Naive thymus-derived CD4-positive, alpha-beta T cell (primary cell): Measurements from ENCODE around the gene HIVEP3. TPM values are rescaled to one million over a fixed set of nuclear protein-coding genes. Genes with fewer than 3 reads are reported as not detected.

Experiments used
- ATAC-seq: fragments of 150-1000 bp; cut with Tn5 transposase; 2 replicates; pipeline ENCODE4 v1.10.0; 2021; ENCODE audit warnings: mild to moderate bottlenecking, moderate library complexity
- CTCF ChIA-PET: fragments of 350-600 bp; sonication (Branson Sonifier 250); formaldehyde crosslinking; loops from one replicate; lab custom pipeline; 2021; ENCODE audit warnings: antibody characterized with exemption; lab: Charles Lee
- POLR2A ChIA-PET: fragments of 350-600 bp; sonication (Branson Sonifier 250); formaldehyde crosslinking; loops from one replicate; lab custom pipeline; 2021; ENCODE audit warnings: antibody characterized with exemption, inconsistent platforms; lab: Charles Lee
- DNase-seq, 9 donors: peaks; one replicate each; pipeline versions ENCODE4 v3.0.0 to v3.0.0-alpha.2; 2020 to 2022; ENCODE audit warnings: mixed read lengths in 1 of 9
- H3K27ac ChIP-seq: one replicate; pipeline ENCODE4 v1.7.0; 2013; ENCODE audit warnings: mild to moderate bottlenecking, low read depth, low read length, moderate library complexity
- H3K27me3 ChIP-seq, 2 donors: one replicate each; pipeline ENCODE4 v1.7.0; 2013; ENCODE audit warnings: low read length in 2 of 2, mild to moderate bottlenecking in 2 of 2, moderate library complexity in 2 of 2; ENCODE audit not compliant: control insufficient read depth in 2 of 2, insufficient read depth in 2 of 2
- H3K36me3 ChIP-seq, 3 experiments: 1 replicate in 2 of 3; 2 replicates in 1 of 3; pipeline ENCODE4 v1.7.0; 2013; ENCODE audit warnings: low read length in 3 of 3, mild to moderate bottlenecking in 3 of 3, moderate library complexity in 1 of 3; ENCODE audit not compliant: insufficient read depth in 3 of 3, control insufficient read depth in 2 of 3
- H3K4me1 ChIP-seq, 2 donors: one replicate each; pipeline ENCODE4 v1.7.0; 2013; ENCODE audit warnings: low read length in 2 of 2, mild to moderate bottlenecking in 2 of 2, moderate library complexity in 1 of 2; ENCODE audit not compliant: control insufficient read depth in 2 of 2, insufficient read depth in 2 of 2
- H3K4me3 ChIP-seq: 2 replicates; pipeline ENCODE4 v1.7.0; 2013; ENCODE audit warnings: mild to moderate bottlenecking, low read length
- H3K9me3 ChIP-seq, 3 experiments: 1 replicate in 2 of 3; 2 replicates in 1 of 3; pipeline ENCODE4 v1.7.0; 2013; ENCODE audit warnings: low read length in 3 of 3; ENCODE audit not compliant: control insufficient read depth in 2 of 3
- H3K27ac Mint-ChIP-seq, 9 donors: one replicate each; pipeline ENCODE4 v1.8.0; 2020 to 2022; ENCODE audit warnings: mixed read lengths in 9 of 9, mild to moderate bottlenecking in 8 of 9, moderate library complexity in 5 of 9, inconsistent platforms in 2 of 9
- H3K27me3 Mint-ChIP-seq, 5 donors: one replicate each; pipeline ENCODE4 v1.8.0; 2021 to 2022; ENCODE audit warnings: mixed read lengths in 5 of 5, mild to moderate bottlenecking in 1 of 5
- H3K36me3 Mint-ChIP-seq, 5 donors: one replicate each; pipeline ENCODE4 v1.8.0; 2020 to 2022; ENCODE audit warnings: mixed read lengths in 5 of 5, mild to moderate bottlenecking in 3 of 5, inconsistent platforms in 1 of 5
- H3K4me1 Mint-ChIP-seq, 7 donors: one replicate each; pipeline ENCODE4 v1.8.0; 2020 to 2022; ENCODE audit warnings: mixed read lengths in 7 of 7, mild to moderate bottlenecking in 3 of 7, inconsistent platforms in 1 of 7
- H3K4me3 Mint-ChIP-seq, 10 donors: one replicate each; pipeline ENCODE4 v1.8.0; 2020 to 2022; ENCODE audit warnings: mild to moderate bottlenecking in 10 of 10, mixed read lengths in 10 of 10, moderate library complexity in 6 of 10, inconsistent platforms in 2 of 10
- H3K9me3 Mint-ChIP-seq, 11 donors: one replicate each; pipeline ENCODE4 v1.8.0; 2020 to 2022; ENCODE audit warnings: mixed read lengths in 11 of 11, mild to moderate bottlenecking in 4 of 11, inconsistent platforms in 1 of 11, moderate library complexity in 1 of 11
- intact Hi-C, 2 donors: fragments of 100-400 bp; cut with micrococcal nuclease; formaldehyde crosslinking; loops; one replicate each; pipeline ENCODE4 v1.15.1; 2023
- polyA plus RNA-seq, 2 donors: library from polyadenylated mRNA; unstranded; fragments of 300-500 nt; fragmentation: Illumina TruSeq; gene quantifications; one replicate each; pipeline ENCODE4 v1.2.3, GENCODE V29; 2021
- total RNA-seq, 6 experiments: library from RNA in 5 of 6; stranded (reverse) in 5 of 6; gene quantifications; 1 replicate in 5 of 6; 2 replicates in 1 of 6; pipeline ENCODE4 v1.2.3 and lab custom pipeline; 2021 to 2026

The HIVEP3 gene
- total and polyA plus RNA-seq, 7 experiments from 2014 or later = 4.3 to 19.1 (median 7.0) TPM

- POLR2A ChIA-PET = no interaction called here
- no peaks in the 10 kb centered on the region for H3K4me1 ChIP-seq
- H3K27ac Mint-ChIP-seq = no peak overlapping the region
Measured at GRCh38 chr1:41476807-41477361, 441.8 kb downstream of the HIVEP3 start.

GRCh38 chr1:41475859-41476567 lies 442.7 kb downstream of the HIVEP3 start:
- no peak for DNase-seq
- intact Hi-C loops = no loop called here
- ATAC-seq = no peak
- no peaks in the 10 kb centered on the region for H3K36me3 ChIP-seq
- H3K9me3 ChIP-seq = no peaks in the 10 kb centered on the region
- ChIA-PET POLR2A (no interaction called here), CTCF (interaction anchor here (1.4 kb wide), 1 partner anchor 59 kb away, joined by 3 read pairs; no protein-coding TSS in a partner anchor)
- Mint-ChIP-seq H3K4me3 (no peak overlapping the region), H3K9me3 (no peaks in the 10 kb centered on the region), H3K27me3 (peaks cover 0 to 5% (median 0%) of the 10 kb centered on the region in 5 donors), H3K4me1 (no peaks in the 10 kb centered on the region), H3K27ac (no peak overlapping the region), H3K36me3 (no peaks in the 10 kb centered on the region)
- H3K4me3 ChIP-seq = no peak overlapping the region
- no peaks in the 10 kb centered on the region for H3K4me1 ChIP-seq
- no peak overlapping the region for H3K27ac ChIP-seq
- no peaks in the 10 kb centered on the region for H3K27me3 ChIP-seq

More at GRCh38 chr1:41476807-41477361, 441.8 kb downstream of the HIVEP3 start:
- CTCF ChIA-PET = interaction anchor here (1.4 kb wide), 1 partner anchor 59 kb away, joined by 3 read pairs; no protein-coding TSS in a partner anchor
- intact Hi-C loops = no loop called here
- Mint-ChIP-seq H3K4me3 (no peak overlapping the region), H3K4me1 (no peaks in the 10 kb centered on the region), H3K27me3 (peaks cover 0 to 5% (median 0%) of the 10 kb centered on the region in 5 donors), H3K36me3 (no peaks in the 10 kb centered on the region), H3K9me3 (no peaks in the 10 kb centered on the region)
- Histone ChIP-seq H3K36me3 (no peaks in the 10 kb centered on the region), H3K27ac (no peak overlapping the region), H3K27me3 (no peaks in the 10 kb centered on the region), H3K9me3 (no peaks in the 10 kb centered on the region), H3K4me3 (no peak overlapping the region)
- ATAC-seq (no peak), DNase-seq (no peak)

GRCh38 chr1:41475346-41475745 lies 443.4 kb downstream of the HIVEP3 start:
- CTCF ChIA-PET = no interaction called here
- Histone ChIP-seq H3K27me3 (no peaks in the 10 kb centered on the region), H3K9me3 (no peaks in the 10 kb centered on the region), H3K27ac (no peak overlapping the region), H3K4me1 (no peaks in the 10 kb centered on the region), H3K36me3 (no peaks in the 10 kb centered on the region), H3K4me3 (no peak overlapping the region)
- H3K27ac Mint-ChIP-seq = no peak overlapping the region
- intact Hi-C loops = no loop called here
- H3K36me3 Mint-ChIP-seq = no peaks in the 10 kb centered on the region
- H3K27me3 Mint-ChIP-seq = peaks cover 0 to 5% (median 0%) of the 10 kb centered on the region in 5 donors
- H3K4me1 Mint-ChIP-seq = no peaks in the 10 kb centered on the region
- H3K4me3 Mint-ChIP-seq = no peak overlapping the region
- no peaks in the 10 kb centered on the region for H3K9me3 Mint-ChIP-seq
- POLR2A ChIA-PET = no interaction called here
- no peak for DNase-seq
- no peak for ATAC-seq

DNA sequence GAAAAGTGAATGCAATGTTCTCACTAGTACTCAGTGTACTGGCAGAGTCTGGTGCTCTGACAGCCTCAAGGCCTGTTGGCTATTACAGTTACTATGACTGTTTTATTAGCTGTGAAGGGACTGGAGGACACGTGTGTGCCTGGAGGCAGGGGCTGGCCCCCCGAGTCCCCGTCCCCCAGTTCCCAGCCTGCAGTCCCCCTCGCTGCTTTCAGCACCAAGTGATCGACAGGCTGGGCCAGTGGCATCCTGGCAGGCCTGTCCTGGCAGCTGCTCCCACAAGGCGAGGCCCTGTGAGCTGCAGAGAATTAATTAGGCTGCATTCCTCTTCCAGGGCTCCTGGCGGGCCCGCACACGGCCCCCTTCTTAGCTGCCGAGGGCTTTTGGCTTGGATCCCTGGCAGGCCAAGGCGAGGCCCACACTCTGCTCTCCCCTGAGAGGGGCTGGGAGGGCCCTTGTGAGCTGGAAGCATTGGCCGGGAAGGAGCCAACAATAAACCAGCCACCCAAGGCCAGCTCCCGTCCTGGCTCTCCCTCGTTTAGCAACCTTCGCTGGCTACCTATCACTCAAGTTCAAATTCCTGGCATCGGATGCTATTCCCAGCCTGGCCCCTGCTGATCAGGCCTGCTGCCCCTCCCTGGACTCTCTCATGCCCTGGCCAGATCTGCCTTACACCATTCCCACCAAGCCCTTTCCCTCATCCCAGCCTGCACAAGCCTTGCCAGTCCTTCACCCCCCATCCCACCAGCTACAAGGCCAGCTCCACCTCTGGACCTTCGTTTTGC lies 444.0 kb downstream of the HIVEP3 start:
- Histone ChIP-seq H3K9me3 (no peaks in the 10 kb centered on the region), H3K27me3 (no peaks in the 10 kb centered on the region), H3K4me1 (no peaks in the 10 kb centered on the region), H3K4me3 (no peak overlapping the region), H3K36me3 (no peaks in the 10 kb centered on the region), H3K27ac (no peak overlapping the region)
- H3K4me3 Mint-ChIP-seq = no peak overlapping the region
- POLR2A ChIA-PET = no interaction called here
- CTCF ChIA-PET = no interaction called here
- H3K9me3 Mint-ChIP-seq = no peaks in the 10 kb centered on the region
- no peaks in the 10 kb centered on the region for H3K4me1 Mint-ChIP-seq
- no peaks in the 10 kb centered on the region for H3K36me3 Mint-ChIP-seq
- ATAC-seq (no peak), DNase-seq (no peak)
- no peak overlapping the region for H3K27ac Mint-ChIP-seq
- intact Hi-C loops = no loop called here
- H3K27me3 Mint-ChIP-seq = peaks cover 0 to 5% (median 0%) of the 10 kb centered on the region in 5 donors

GRCh38 chr1:41473738-41474362 lies 444.9 kb downstream of the HIVEP3 start:
- H3K27me3 Mint-ChIP-seq = peaks cover 0 to 5% (median 0%) of the 10 kb centered on the region in 5 donors
- CTCF ChIA-PET = no interaction called here
- H3K27me3 ChIP-seq = no peaks in the 10 kb centered on the region
- H3K9me3 Mint-ChIP-seq = no peaks in the 10 kb centered on the region
- no peaks in the 10 kb centered on the region for H3K36me3 Mint-ChIP-seq
- POLR2A ChIA-PET = no interaction called here
- H3K4me3 ChIP-seq = no peak overlapping the region
- no peaks in the 10 kb centered on the region for H3K4me1 ChIP-seq
- ATAC-seq (no peak), DNase-seq (no peak)
- H3K4me1 Mint-ChIP-seq = no peaks in the 10 kb centered on the region
- intact Hi-C loops = no loop called here
- no peak overlapping the region for H3K27ac Mint-ChIP-seq
- H3K9me3 ChIP-seq = no peaks in the 10 kb centered on the region
- no peaks in the 10 kb centered on the region for H3K36me3 ChIP-seq
- H3K27ac ChIP-seq = no peak overlapping the region
- no peak overlapping the region for H3K4me3 Mint-ChIP-seq

GRCh38 chr1:41471658-41472057 lies 447.1 kb downstream of the HIVEP3 start:
- CTCF ChIA-PET = no interaction called here
- Histone ChIP-seq H3K27ac (no peak overlapping the region), H3K27me3 (no peaks in the 10 kb centered on the region), H3K9me3 (no peaks in the 10 kb centered on the region), H3K36me3 (no peaks in the 10 kb centered on the region), H3K4me1 (no peaks in the 10 kb centered on the region), H3K4me3 (no peak overlapping the region)
- H3K4me3 Mint-ChIP-seq = no peak overlapping the region
- intact Hi-C loops = no loop called here
- H3K4me1 Mint-ChIP-seq = no peaks in the 10 kb centered on the region
- no peak overlapping the region for H3K27ac Mint-ChIP-seq
- peaks cover 0 to 5% (median 0%) of the 10 kb centered on the region in 5 donors for H3K27me3 Mint-ChIP-seq
- H3K9me3 Mint-ChIP-seq = no peaks in the 10 kb centered on the region
- ATAC-seq = no peak
- no peak for DNase-seq
- POLR2A ChIA-PET = no interaction called here
- H3K36me3 Mint-ChIP-seq = no peaks in the 10 kb centered on the region
